ENCODE results near the gene PSMC5.
"Not testable (repeated sequence)": the region's sequence is repeated elsewhere in the genome, so short reads cannot be mapped to it uniquely, and the experiment has no call there.

The PSMC5 gene

GRCh38 chr17:63856425-63856824 lies 29.2 kb downstream of the PSMC5 start:
- H3K4me1 ChIP-seq (ENCODE audit: control insufficient read depth in 5 of 5, insufficient read depth in 5 of 5, low read length in 5 of 5); H3K9ac ChIP-seq (ENCODE audit: low read length in 5 of 5); H3K27me3 ChIP-seq (ENCODE audit: control insufficient read depth in 5 of 5, insufficient read depth in 4 of 5, low read length in 5 of 5); H3K27ac ChIP-seq (ENCODE audit: low read depth, low read length); H3K4me3 ChIP-seq (ENCODE audit: low read depth in 1 of 5, low read length in 5 of 5); H3K9me3 ChIP-seq (ENCODE audit: control insufficient read depth in 5 of 5, low read length in 5 of 5); H3K36me3 ChIP-seq (ENCODE audit: control insufficient read depth in 5 of 5, insufficient read depth in 5 of 5, low read length in 5 of 5): not testable (repeated sequence)

- no peak overlapping the region for H3K4me3 ChIP-seq (ENCODE audit: low read depth in 1 of 5, low read length in 5 of 5)
- H3K36me3 ChIP-seq (ENCODE audit: control insufficient read depth in 5 of 5, insufficient read depth in 5 of 5, low read length in 5 of 5), result no peaks in the 10 kb centered on the region
- no peak overlapping the region for H3K27ac ChIP-seq (ENCODE audit: low read depth, low read length)
- no peak overlapping the region for H3K9ac ChIP-seq (ENCODE audit: low read length in 5 of 5)
- peaks cover 0 to 3% (median 0%) of the 10 kb centered on the region in 5 donors for H3K27me3 ChIP-seq (ENCODE audit: control insufficient read depth in 5 of 5, insufficient read depth in 4 of 5, low read length in 5 of 5)
- no peaks in the 10 kb centered on the region for H3K4me1 ChIP-seq (ENCODE audit: control insufficient read depth in 5 of 5, insufficient read depth in 5 of 5, low read length in 5 of 5)
- H3K9me3 ChIP-seq (ENCODE audit: control insufficient read depth in 5 of 5, low read length in 5 of 5), result no peaks in the 10 kb centered on the region
These were observed 32.0 kb downstream of the PSMC5 start for GRCh38 chr17:63859257-63859656.

- not testable (repeated sequence) for H3K36me3 ChIP-seq (ENCODE audit: control insufficient read depth in 5 of 5, insufficient read depth in 5 of 5, low read length in 5 of 5); H3K9me3 ChIP-seq (ENCODE audit: control insufficient read depth in 5 of 5, low read length in 5 of 5)
These were observed 39.4 kb downstream of the PSMC5 start for GRCh38 chr17:63866625-63867024.

GRCh38 chr17:63869491-63870291 lies 42.5 kb downstream of the PSMC5 start:
- H3K9ac ChIP-seq (ENCODE audit: low read length in 5 of 5); H3K36me3 ChIP-seq (ENCODE audit: control insufficient read depth in 5 of 5, insufficient read depth in 5 of 5, low read length in 5 of 5); H3K4me3 ChIP-seq (ENCODE audit: low read depth in 1 of 5, low read length in 5 of 5): not testable (repeated sequence)

More at GRCh38 chr17:63866625-63867024, 39.4 kb downstream of the PSMC5 start:
- not testable (repeated sequence) for H3K27me3 ChIP-seq (ENCODE audit: control insufficient read depth in 5 of 5, insufficient read depth in 4 of 5, low read length in 5 of 5); H3K4me3 ChIP-seq (ENCODE audit: low read depth in 1 of 5, low read length in 5 of 5); H3K27ac ChIP-seq (ENCODE audit: low read depth, low read length); H3K9ac ChIP-seq (ENCODE audit: low read length in 5 of 5); H3K4me1 ChIP-seq (ENCODE audit: control insufficient read depth in 5 of 5, insufficient read depth in 5 of 5, low read length in 5 of 5)

GRCh38 chr17:63870292-63870665 lies 43.0 kb downstream of the PSMC5 start:
- not testable (repeated sequence) for H3K9me3 ChIP-seq (ENCODE audit: control insufficient read depth in 5 of 5, low read length in 5 of 5); H3K27me3 ChIP-seq (ENCODE audit: control insufficient read depth in 5 of 5, insufficient read depth in 4 of 5, low read length in 5 of 5); H3K27ac ChIP-seq (ENCODE audit: low read depth, low read length); H3K36me3 ChIP-seq (ENCODE audit: control insufficient read depth in 5 of 5, insufficient read depth in 5 of 5, low read length in 5 of 5); H3K4me1 ChIP-seq (ENCODE audit: control insufficient read depth in 5 of 5, insufficient read depth in 5 of 5, low read length in 5 of 5); H3K4me3 ChIP-seq (ENCODE audit: low read depth in 1 of 5, low read length in 5 of 5); H3K9ac ChIP-seq (ENCODE audit: low read length in 5 of 5)

More at GRCh38 chr17:63869491-63870291, 42.5 kb downstream of the PSMC5 start:
- H3K27me3 ChIP-seq (ENCODE audit: control insufficient read depth in 5 of 5, insufficient read depth in 4 of 5, low read length in 5 of 5); H3K9me3 ChIP-seq (ENCODE audit: control insufficient read depth in 5 of 5, low read length in 5 of 5); H3K4me1 ChIP-seq (ENCODE audit: control insufficient read depth in 5 of 5, insufficient read depth in 5 of 5, low read length in 5 of 5); H3K27ac ChIP-seq (ENCODE audit: low read depth, low read length): not testable (repeated sequence)

- H3K9me3 ChIP-seq (ENCODE audit: control insufficient read depth in 5 of 5, low read length in 5 of 5); H3K9ac ChIP-seq (ENCODE audit: low read length in 5 of 5); H3K27ac ChIP-seq (ENCODE audit: low read depth, low read length); H3K4me3 ChIP-seq (ENCODE audit: low read depth in 1 of 5, low read length in 5 of 5); H3K4me1 ChIP-seq (ENCODE audit: control insufficient read depth in 5 of 5, insufficient read depth in 5 of 5, low read length in 5 of 5); H3K27me3 ChIP-seq (ENCODE audit: control insufficient read depth in 5 of 5, insufficient read depth in 4 of 5, low read length in 5 of 5); H3K36me3 ChIP-seq (ENCODE audit: control insufficient read depth in 5 of 5, insufficient read depth in 5 of 5, low read length in 5 of 5): not testable (repeated sequence)
These were observed 44.6 kb downstream of the PSMC5 start for GRCh38 chr17:63871646-63872365.

- H3K27ac ChIP-seq (ENCODE audit: low read depth, low read length); H3K4me3 ChIP-seq (ENCODE audit: low read depth in 1 of 5, low read length in 5 of 5); H3K9me3 ChIP-seq (ENCODE audit: control insufficient read depth in 5 of 5, low read length in 5 of 5); H3K36me3 ChIP-seq (ENCODE audit: control insufficient read depth in 5 of 5, insufficient read depth in 5 of 5, low read length in 5 of 5); H3K9ac ChIP-seq (ENCODE audit: low read length in 5 of 5); H3K4me1 ChIP-seq (ENCODE audit: control insufficient read depth in 5 of 5, insufficient read depth in 5 of 5, low read length in 5 of 5); H3K27me3 ChIP-seq (ENCODE audit: control insufficient read depth in 5 of 5, insufficient read depth in 4 of 5, low read length in 5 of 5): not testable (repeated sequence)
These were observed 46.3 kb downstream of the PSMC5 start, which contains the start of gene CSH2 for GRCh38 chr17:63873577-63873976. Gene CSH2 (minus strand): TSS chr17:63873677. CDS start chr17:63873614, 63 bp downstream.

GRCh38 chr17:63874061-63874626 lies 46.9 kb downstream of the PSMC5 start:
- H3K9me3 ChIP-seq (ENCODE audit: control insufficient read depth in 5 of 5, low read length in 5 of 5); H3K36me3 ChIP-seq (ENCODE audit: control insufficient read depth in 5 of 5, insufficient read depth in 5 of 5, low read length in 5 of 5); H3K27me3 ChIP-seq (ENCODE audit: control insufficient read depth in 5 of 5, insufficient read depth in 4 of 5, low read length in 5 of 5); H3K4me1 ChIP-seq (ENCODE audit: control insufficient read depth in 5 of 5, insufficient read depth in 5 of 5, low read length in 5 of 5); H3K9ac ChIP-seq (ENCODE audit: low read length in 5 of 5); H3K4me3 ChIP-seq (ENCODE audit: low read depth in 1 of 5, low read length in 5 of 5); H3K27ac ChIP-seq (ENCODE audit: low read depth, low read length): not testable (repeated sequence)

GRCh38 chr17:63874693-63875092 lies 47.5 kb downstream of the PSMC5 start:
- H3K9me3 ChIP-seq (ENCODE audit: control insufficient read depth in 5 of 5, low read length in 5 of 5); H3K27me3 ChIP-seq (ENCODE audit: control insufficient read depth in 5 of 5, insufficient read depth in 4 of 5, low read length in 5 of 5); H3K4me1 ChIP-seq (ENCODE audit: control insufficient read depth in 5 of 5, insufficient read depth in 5 of 5, low read length in 5 of 5); H3K27ac ChIP-seq (ENCODE audit: low read depth, low read length); H3K4me3 ChIP-seq (ENCODE audit: low read depth in 1 of 5, low read length in 5 of 5); H3K9ac ChIP-seq (ENCODE audit: low read length in 5 of 5); H3K36me3 ChIP-seq (ENCODE audit: control insufficient read depth in 5 of 5, insufficient read depth in 5 of 5, low read length in 5 of 5): not testable (repeated sequence)

- H3K27me3 ChIP-seq (ENCODE audit: control insufficient read depth in 5 of 5, insufficient read depth in 4 of 5, low read length in 5 of 5); H3K4me1 ChIP-seq (ENCODE audit: control insufficient read depth in 5 of 5, insufficient read depth in 5 of 5, low read length in 5 of 5); H3K27ac ChIP-seq (ENCODE audit: low read depth, low read length); H3K36me3 ChIP-seq (ENCODE audit: control insufficient read depth in 5 of 5, insufficient read depth in 5 of 5, low read length in 5 of 5); H3K9me3 ChIP-seq (ENCODE audit: control insufficient read depth in 5 of 5, low read length in 5 of 5); H3K4me3 ChIP-seq (ENCODE audit: low read depth in 1 of 5, low read length in 5 of 5); H3K9ac ChIP-seq (ENCODE audit: low read length in 5 of 5): not testable (repeated sequence)
These were observed 51.2 kb downstream of the PSMC5 start for GRCh38 chr17:63878413-63878812.

Data from subcutaneous abdominal adipose tissue (tissue), 5 donors.